ENCODE results near the gene IFI27L1. TPM values are rescaled to one million over a fixed set of nuclear protein-coding genes. Genes with fewer than 3 reads are reported as not detected.

IFI27L1 gene
- total RNA-seq, 1 experiment from 2014 or later, result 19.6 TPM

DNA sequence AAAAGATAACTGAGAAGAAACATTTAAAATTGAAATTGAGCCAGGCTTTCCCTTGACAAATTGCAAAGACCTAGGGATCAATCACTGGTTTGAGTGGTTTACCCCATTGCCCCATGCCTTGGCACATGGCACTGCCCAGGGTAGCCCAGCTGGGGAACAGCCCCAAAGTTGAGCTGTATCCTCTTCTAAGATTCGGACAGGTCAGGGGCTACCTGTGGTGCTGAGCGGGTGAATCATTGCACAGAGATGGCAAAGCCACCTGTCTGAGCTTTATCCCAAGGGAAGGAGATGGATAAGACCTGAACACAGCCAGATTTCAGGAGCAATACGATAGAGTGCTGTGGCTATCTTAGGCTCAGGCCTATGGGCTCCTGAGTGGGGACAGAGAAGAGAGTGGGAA lies 41.3 kb downstream of the IFI27L1 start:
- CTCF ChIA-PET, result no interaction called here
- H3K4me1 ChIP-seq (ENCODE audit: control insufficient read depth, insufficient read depth, low read length), result no peaks in the 10 kb centered on the region
- no peaks in the 10 kb centered on the region for H3K36me3 ChIP-seq (ENCODE audit: control insufficient read depth, insufficient read depth, low read length)
- POLR2A ChIA-PET, result no interaction called here
- BruUV-seq (replicated peaks), result no TSS peak
- ATAC-seq (no peak), DNase-seq (ENCODE audit: low read depth, low spot score) (no peak)
- intact Hi-C loops (cut with micrococcal nuclease; ENCODE audit: unreplicated experiment) (no loop called here), in situ Hi-C loops (cut with HindIII; ENCODE audit: low pct_unique_long_range_greater_than_20kb, low sequenced_read_pairs) (no loop called here)
- H3K4me3 ChIP-seq (ENCODE audit: low read depth in 2 of 2, low read length in 2 of 2), result no peak overlapping the region
- H3K27ac ChIP-seq (ENCODE audit: low read length), result no peak overlapping the region
- TF ChIP-seq TCF7L2 (IDR thresholded peaks at IDR 0.05; ENCODE audit: low read depth, low read length) (no peak), POLR2AphosphoS5 (IDR thresholded peaks at IDR 0.05; ENCODE audit: low read depth, low read length) (no peak), SIN3A (IDR thresholded peaks at IDR 0.05; ENCODE audit: borderline replicate concordance, insufficient read depth, low read depth, low read length) (no peak)
- TF ChIP-seq, protein P1, sequence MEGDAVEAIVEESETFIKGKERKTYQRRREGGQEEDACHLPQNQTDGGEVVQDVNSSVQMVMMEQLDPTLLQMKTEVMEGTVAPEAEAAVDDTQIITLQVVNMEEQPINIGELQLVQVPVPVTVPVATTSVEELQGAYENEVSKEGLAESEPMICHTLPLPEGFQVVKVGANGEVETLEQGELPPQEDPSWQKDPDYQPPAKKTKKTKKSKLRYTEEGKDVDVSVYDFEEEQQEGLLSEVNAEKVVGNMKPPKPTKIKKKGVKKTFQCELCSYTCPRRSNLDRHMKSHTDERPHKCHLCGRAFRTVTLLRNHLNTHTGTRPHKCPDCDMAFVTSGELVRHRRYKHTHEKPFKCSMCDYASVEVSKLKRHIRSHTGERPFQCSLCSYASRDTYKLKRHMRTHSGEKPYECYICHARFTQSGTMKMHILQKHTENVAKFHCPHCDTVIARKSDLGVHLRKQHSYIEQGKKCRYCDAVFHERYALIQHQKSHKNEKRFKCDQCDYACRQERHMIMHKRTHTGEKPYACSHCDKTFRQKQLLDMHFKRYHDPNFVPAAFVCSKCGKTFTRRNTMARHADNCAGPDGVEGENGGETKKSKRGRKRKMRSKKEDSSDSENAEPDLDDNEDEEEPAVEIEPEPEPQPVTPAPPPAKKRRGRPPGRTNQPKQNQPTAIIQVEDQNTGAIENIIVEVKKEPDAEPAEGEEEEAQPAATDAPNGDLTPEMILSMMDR (IDR thresholded peaks at IDR 0.05), result no peak
- TF ChIP-seq, protein P2, sequence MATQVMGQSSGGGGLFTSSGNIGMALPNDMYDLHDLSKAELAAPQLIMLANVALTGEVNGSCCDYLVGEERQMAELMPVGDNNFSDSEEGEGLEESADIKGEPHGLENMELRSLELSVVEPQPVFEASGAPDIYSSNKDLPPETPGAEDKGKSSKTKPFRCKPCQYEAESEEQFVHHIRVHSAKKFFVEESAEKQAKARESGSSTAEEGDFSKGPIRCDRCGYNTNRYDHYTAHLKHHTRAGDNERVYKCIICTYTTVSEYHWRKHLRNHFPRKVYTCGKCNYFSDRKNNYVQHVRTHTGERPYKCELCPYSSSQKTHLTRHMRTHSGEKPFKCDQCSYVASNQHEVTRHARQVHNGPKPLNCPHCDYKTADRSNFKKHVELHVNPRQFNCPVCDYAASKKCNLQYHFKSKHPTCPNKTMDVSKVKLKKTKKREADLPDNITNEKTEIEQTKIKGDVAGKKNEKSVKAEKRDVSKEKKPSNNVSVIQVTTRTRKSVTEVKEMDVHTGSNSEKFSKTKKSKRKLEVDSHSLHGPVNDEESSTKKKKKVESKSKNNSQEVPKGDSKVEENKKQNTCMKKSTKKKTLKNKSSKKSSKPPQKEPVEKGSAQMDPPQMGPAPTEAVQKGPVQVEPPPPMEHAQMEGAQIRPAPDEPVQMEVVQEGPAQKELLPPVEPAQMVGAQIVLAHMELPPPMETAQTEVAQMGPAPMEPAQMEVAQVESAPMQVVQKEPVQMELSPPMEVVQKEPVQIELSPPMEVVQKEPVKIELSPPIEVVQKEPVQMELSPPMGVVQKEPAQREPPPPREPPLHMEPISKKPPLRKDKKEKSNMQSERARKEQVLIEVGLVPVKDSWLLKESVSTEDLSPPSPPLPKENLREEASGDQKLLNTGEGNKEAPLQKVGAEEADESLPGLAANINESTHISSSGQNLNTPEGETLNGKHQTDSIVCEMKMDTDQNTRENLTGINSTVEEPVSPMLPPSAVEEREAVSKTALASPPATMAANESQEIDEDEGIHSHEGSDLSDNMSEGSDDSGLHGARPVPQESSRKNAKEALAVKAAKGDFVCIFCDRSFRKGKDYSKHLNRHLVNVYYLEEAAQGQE (IDR thresholded peaks at IDR 0.05; ENCODE audit: insufficient read depth in 1 of 2, low read depth in 2 of 2, low read length in 1 of 2), result no peak
- H3K9me3 ChIP-seq (ENCODE audit: control insufficient read depth, insufficient read depth, low read depth, low read length), result no peaks in the 10 kb centered on the region
- H3K27me3 ChIP-seq (ENCODE audit: control insufficient read depth, insufficient read depth, low read length), result no peaks in the 10 kb centered on the region

DNA sequence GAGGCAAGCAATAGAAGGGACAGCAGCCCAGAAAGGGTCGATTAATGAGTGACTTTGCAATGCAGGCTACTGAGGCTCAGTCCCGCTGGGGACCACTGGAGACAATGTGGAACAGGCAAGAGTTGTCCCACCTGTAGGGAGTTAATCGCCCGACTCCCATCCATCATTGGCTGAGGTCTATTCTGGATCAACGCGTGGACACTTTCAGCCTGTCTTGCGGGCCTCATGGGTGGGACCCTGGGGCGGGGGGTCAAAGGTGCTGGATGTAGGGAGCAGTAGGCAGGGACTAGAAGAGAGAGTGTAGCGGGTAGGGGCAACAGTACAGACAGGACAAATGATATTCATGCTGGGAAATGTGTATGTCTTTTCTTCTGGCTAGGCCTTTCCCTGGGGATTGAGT lies 42.2 kb downstream of the IFI27L1 start:
- intact Hi-C loops (cut with micrococcal nuclease; ENCODE audit: unreplicated experiment) (no loop called here), in situ Hi-C loops (cut with HindIII; ENCODE audit: low pct_unique_long_range_greater_than_20kb, low sequenced_read_pairs) (no loop called here)
- Histone ChIP-seq H3K4me1 (ENCODE audit: control insufficient read depth, insufficient read depth, low read length) (no peaks in the 10 kb centered on the region), H3K4me3 (ENCODE audit: low read depth in 2 of 2, low read length in 2 of 2) (no peak overlapping the region), H3K36me3 (ENCODE audit: control insufficient read depth, insufficient read depth, low read length) (no peaks in the 10 kb centered on the region), H3K9me3 (ENCODE audit: control insufficient read depth, insufficient read depth, low read depth, low read length) (no peaks in the 10 kb centered on the region), H3K27ac (ENCODE audit: low read length) (no peak overlapping the region), H3K27me3 (ENCODE audit: control insufficient read depth, insufficient read depth, low read length) (no peaks in the 10 kb centered on the region)
- TF ChIP-seq SIN3A (IDR thresholded peaks at IDR 0.05; ENCODE audit: borderline replicate concordance, insufficient read depth, low read depth, low read length), result no peak
- TF ChIP-seq, protein P1 (IDR thresholded peaks at IDR 0.05), result no peak
- TF ChIP-seq POLR2AphosphoS5 (IDR thresholded peaks at IDR 0.05; ENCODE audit: low read depth, low read length), result no peak
- TF ChIP-seq TCF7L2 (IDR thresholded peaks at IDR 0.05; ENCODE audit: low read depth, low read length), result no peak
- TF ChIP-seq, protein P2 (IDR thresholded peaks at IDR 0.05; ENCODE audit: insufficient read depth in 1 of 2, low read depth in 2 of 2, low read length in 1 of 2), result no peak
- POLR2A ChIA-PET, result no interaction called here
- BruUV-seq (replicated peaks), result no TSS peak
- ATAC-seq, result no peak
- CTCF ChIA-PET, result no interaction called here
- no peak for DNase-seq (ENCODE audit: low read depth, low spot score)

Measured in Panc1 (cell line).